Measurements from ENCODE around the gene WFDC10B. TPM values are rescaled to one million over a fixed set of nuclear protein-coding genes. Genes with fewer than 3 reads are reported as not detected.
"Not testable (repeated sequence)": the region's sequence is repeated elsewhere in the genome, so short reads cannot be mapped to it uniquely, and the experiment has no call there.

The WFDC10B gene
- total RNA-seq, 4 donors from 2014 or later = 0.93 TPM; not detected in 3

GRCh38 chr20:45732199-45732598, 27.4 kb upstream of the WFDC10B start:
- DNase-seq (ENCODE audit: low spot score) = no peak
- TF ChIP-seq CTCF (IDR thresholded peaks at IDR 0.05) = no peak
- ATAC-seq (ENCODE audit: low FRiP score) = no peak

- no peak for ATAC-seq (ENCODE audit: low FRiP score)
- no peak for TF ChIP-seq CTCF (IDR thresholded peaks at IDR 0.05)
- no peak for DNase-seq (ENCODE audit: low spot score)
These were observed 22.2 kb upstream of the WFDC10B start for GRCh38 chr20:45727044-45727443.

- TF ChIP-seq CTCF (IDR thresholded peaks at IDR 0.05) = no peak
- no peak for ATAC-seq (ENCODE audit: low FRiP score)
- DNase-seq (ENCODE audit: low spot score) = no peak
These were observed 20.3 kb upstream of the WFDC10B start for GRCh38 chr20:45725134-45725533.

- DNase-seq (ENCODE audit: low spot score) = no peak
These were observed 17.2 kb upstream of the WFDC10B start, which contains the start of gene SPINT4 for GRCh38 chr20:45722047-45722446. SPINT4 (plus strand) TSS chr20:45722347; CDS start chr20:45722368, 21 bp downstream.

GRCh38 chr20:45716141-45716688, 11.4 kb upstream of the WFDC10B start:
- not testable (repeated sequence) for DNase-seq (ENCODE audit: low spot score); ATAC-seq (ENCODE audit: low FRiP score)

More at GRCh38 chr20:45722047-45722446, 17.2 kb upstream of the WFDC10B start, which contains the start of gene SPINT4:
- ATAC-seq (ENCODE audit: low FRiP score) = no peak
- TF ChIP-seq CTCF (IDR thresholded peaks at IDR 0.05) = no peak

- ATAC-seq (ENCODE audit: low FRiP score) = no peak
- no peak for DNase-seq (ENCODE audit: low spot score)
- no peak for TF ChIP-seq CTCF (IDR thresholded peaks at IDR 0.05)
These were observed 2.9 kb downstream of the WFDC10B start, which contains the start of gene WFDC13 for GRCh38 chr20:45701873-45702272. WFDC13 (plus strand) TSS chr20:45702038; CDS start chr20:45702124, 86 bp downstream.

- no peak for ATAC-seq (ENCODE audit: low FRiP score)
- no peak for TF ChIP-seq CTCF (IDR thresholded peaks at IDR 0.05)
- DNase-seq (ENCODE audit: low spot score) = no peak
These were observed 3.7 kb downstream of the WFDC10B start for GRCh38 chr20:45701104-45701503.
